GM18508 (cell line): ENCODE results near the gene SPRR2B.
"Not testable (repeated sequence)": the region's sequence is repeated elsewhere in the genome, so short reads cannot be mapped to it uniquely, and the experiment has no call there.

Experiments
- ATAC-seq: cut with Tn5 transposase; IDR thresholded peaks from one replicate; pipeline ENCODE4 v1.9.1; 2021; ENCODE audit warnings: moderate number of reproducible peaks; ENCODE audit not compliant: insufficient read depth, unreplicated experiment

SPRR2B gene

DNA sequence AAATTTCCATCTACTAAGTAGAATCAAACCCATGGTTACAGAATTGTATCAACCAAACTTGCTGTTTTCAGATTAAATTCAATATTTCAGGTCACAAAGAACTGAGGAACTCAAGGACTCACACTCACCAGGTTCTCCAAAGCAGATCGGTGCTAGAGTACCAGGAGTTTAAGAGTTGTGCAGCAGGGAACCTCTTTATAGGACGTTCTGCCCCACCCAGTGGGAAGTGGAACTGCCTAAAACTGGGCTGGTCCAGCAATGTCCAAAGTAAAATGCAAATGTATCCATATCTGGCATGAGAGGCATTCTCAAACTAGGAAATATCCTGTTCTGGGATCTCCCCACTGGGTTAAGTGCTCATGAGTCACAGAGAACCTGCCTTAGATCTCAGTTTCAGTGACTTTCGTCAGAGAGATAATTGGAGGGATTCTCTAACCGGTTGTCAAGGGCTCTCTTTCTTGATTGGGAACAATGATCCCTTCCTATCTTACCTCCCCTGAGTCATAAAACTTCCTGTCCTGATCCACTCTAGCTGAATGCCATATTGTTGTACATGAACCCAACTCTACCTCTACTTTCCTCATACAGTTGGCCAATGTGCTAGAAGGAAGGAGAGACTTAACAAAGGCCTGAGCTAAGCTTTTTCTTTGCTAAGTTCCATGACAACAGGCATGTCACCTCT, 30.3 kb downstream of the SPRR2B start, which contains the start of gene SPRR2D:
SPRR2D (minus strand) TSS at position 171 of the 682 bp plus-strand sequence. CDS start 774 bp downstream, outside the sequence.
- no peak for ATAC-seq

DNA sequence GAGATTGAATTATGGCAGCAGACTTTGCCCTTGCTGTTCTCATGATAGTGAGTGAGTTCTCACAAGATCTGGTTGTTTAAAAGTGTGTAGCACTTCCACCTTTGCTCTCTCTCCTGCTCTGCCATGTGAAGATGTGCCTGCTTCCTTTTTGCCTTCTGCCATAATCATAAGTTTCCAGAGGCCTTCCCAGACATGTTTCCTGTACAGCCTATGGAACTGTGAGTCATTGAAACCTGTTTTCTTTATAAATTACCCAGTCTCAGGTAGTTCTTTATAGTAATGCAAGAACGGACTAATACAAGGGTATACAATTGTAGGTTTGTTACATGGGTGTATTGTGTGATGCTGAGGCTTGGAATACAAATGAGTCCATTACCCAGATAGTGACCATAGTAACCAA, 36.2 kb downstream of the SPRR2B start:
- no peak for ATAC-seq

- no peak for ATAC-seq
Measured at GRCh38 chr1:153032677-153033308, 38.6 kb downstream of the SPRR2B start.

- no peak for ATAC-seq
Measured at GRCh38 chr1:153032073-153032472, 39.3 kb downstream of the SPRR2B start.

GRCh38 chr1:153030895-153031294, 40.5 kb downstream of the SPRR2B start, which contains the start of gene SPRR1B:
TSS of gene SPRR1B (plus strand) at chr1:153031203. CDS start at chr1:153032346, 1,143 bp downstream.
- ATAC-seq, result no peak

GRCh38 chr1:153028766-153029165, 42.6 kb downstream of the SPRR2B start:
- no peak for ATAC-seq

GRCh38 chr1:153025797-153026196, 45.6 kb downstream of the SPRR2B start:
- ATAC-seq, result no peak

- no peak for ATAC-seq
Measured at GRCh38 chr1:153024413-153024812, 47.0 kb downstream of the SPRR2B start.

GRCh38 chr1:153023109-153023508, 48.3 kb downstream of the SPRR2B start:
- ATAC-seq, result no peak

GRCh38 chr1:153022340-153022739, 49.1 kb downstream of the SPRR2B start:
- ATAC-seq, result not testable (repeated sequence)

- not testable (repeated sequence) for ATAC-seq
Measured at GRCh38 chr1:153021829-153022228, 49.6 kb downstream of the SPRR2B start.
